SK-N-SH (cell line): ENCODE measurements around the gene TEKT5. TPM values are rescaled to one million over a fixed set of nuclear protein-coding genes. Genes with fewer than 3 reads are reported as not detected.

Source experiments
- CTCF ChIA-PET: fragments of 300-600, 350-600 bp; formaldehyde crosslinking; extraction: SDS; loops from one replicate; lab custom pipeline; 2021; lab: Yijun Ruan, JAX
- POLR2A ChIA-PET: fragments of 350-600 bp; sonication (Branson Sonifier 250); formaldehyde crosslinking; extraction: SDS; loops from one replicate; lab custom pipeline; 2020; ENCODE audit warnings: antibody characterized with exemption, inconsistent platforms; lab: Yijun Ruan, JAX
- DNase-seq: peaks from one replicate; pipeline ENCODE4 v3.0.0; 2012
- H2AFZ ChIP-seq: fragments of 200-600 bp; sonication (generic); 2 replicates; pipeline ENCODE4 v1.8.1; 2016; ENCODE audit warnings: antibody characterized with exemption, mild to moderate bottlenecking, low read depth
- H3F3A ChIP-seq: fragments of 200-600 bp; sonication (generic); replicated peaks from 2 replicates; pipeline ENCODE3; 2016; ENCODE audit warnings: antibody characterized with exemption, mild to moderate bottlenecking; ENCODE audit not compliant: insufficient read depth
- H3K27ac ChIP-seq, 2 experiments: fragments of 200-500 bp in 1 of 2; fragments of 200-600 bp in 1 of 2; sonication (Bioruptor generic) in 1 of 2; sonication (generic), shearing (Covaris generic) in 1 of 2; 2 replicates each; pipeline versions ENCODE4 v1.5.1 to v1.6.1; 2014 to 2016; ENCODE audit warnings: low read depth in 2 of 2, inconsistent platforms in 1 of 2, low read length in 1 of 2, mild to moderate bottlenecking in 1 of 2, mixed read lengths in 1 of 2
- H3K27me3 ChIP-seq: fragments of 200-600 bp; sonication (generic), shearing (Covaris generic); 2 replicates; pipeline ENCODE4 v1.6.1; 2016; ENCODE audit warnings: mixed run types; ENCODE audit not compliant: insufficient read depth
- H3K36me3 ChIP-seq, 2 experiments: fragments of 200-500 bp in 1 of 2; fragments of 200-600 bp in 1 of 2; sonication (Bioruptor generic) in 1 of 2; sonication (generic) in 1 of 2; replicated peaks in 1 of 2; 2 replicates each; pipeline versions ENCODE3 to v1.5.1; 2014 to 2016; ENCODE audit warnings: low read length in 1 of 2, mild to moderate bottlenecking in 1 of 2; ENCODE audit not compliant: insufficient read depth in 2 of 2, control insufficient read depth in 1 of 2
- H3K4me1 ChIP-seq, 2 experiments: fragments of 200-500 bp in 1 of 2; fragments of 200-600 bp in 1 of 2; sonication (Bioruptor generic) in 1 of 2; sonication (generic), shearing (Covaris generic) in 1 of 2; 2 replicates each; pipeline versions ENCODE4 v1.5.1 to v1.6.1; 2014 to 2016; ENCODE audit warnings: low read depth in 1 of 2, low read length in 1 of 2, mixed run types in 1 of 2; ENCODE audit not compliant: insufficient read depth in 2 of 2, control insufficient read depth in 1 of 2
- H3K4me2 ChIP-seq: fragments of 200-600 bp; sonication (generic), shearing (Covaris generic); 2 replicates; pipeline ENCODE4 v1.6.1; 2017; ENCODE audit warnings: mixed run types
- H3K4me3 ChIP-seq, 2 experiments: fragments of 200-500 bp in 1 of 2; fragments of 200-600 bp in 1 of 2; sonication (Bioruptor generic) in 1 of 2; sonication (generic), shearing (Covaris generic) in 1 of 2; 2 replicates each; pipeline versions ENCODE4 v1.5.1 to v1.8.1; 2014 to 2016; ENCODE audit warnings: low read depth in 2 of 2, inconsistent platforms in 1 of 2, low read length in 1 of 2, mild to moderate bottlenecking in 1 of 2, mixed read lengths in 1 of 2, moderate library complexity in 1 of 2
- H3K79me2 ChIP-seq: fragments of 200-600 bp; sonication (generic); 2 replicates; pipeline ENCODE4 v1.8.1; 2017; ENCODE audit warnings: mild to moderate bottlenecking; ENCODE audit not compliant: insufficient read depth
- H3K9ac ChIP-seq: fragments of 200-600 bp; sonication (generic); 2 replicates; pipeline ENCODE4 v1.6.1; 2017; ENCODE audit warnings: mixed run types
- H3K9me2 ChIP-seq: fragments of 200-600 bp; sonication (generic); 2 replicates; pipeline ENCODE4 v1.6.1; 2017; ENCODE audit warnings: mixed run types
- H3K9me3 ChIP-seq: fragments of 200-600 bp; sonication (generic); 2 replicates; pipeline ENCODE4 v1.6.1; 2017; ENCODE audit warnings: mixed run types, mild to moderate bottlenecking, moderate library complexity
- H4K20me1 ChIP-seq: fragments of 200-600 bp; sonication (generic); 2 replicates; pipeline ENCODE4 v1.6.1; 2017; ENCODE audit warnings: mild to moderate bottlenecking, mixed run types; ENCODE audit not compliant: insufficient read depth
- FOSL2 ChIP-seq: IDR thresholded peaks from 2 replicates; pipeline ENCODE4 v1.4.0; 2012; ENCODE audit warnings: low read depth, mild to moderate bottlenecking, moderate library complexity, borderline replicate concordance
- GATA2 ChIP-seq: sonication (generic); formaldehyde crosslinking; IDR thresholded peaks from 2 replicates; pipeline ENCODE4 v1.5.0; 2020; ENCODE audit warnings: mild to moderate bottlenecking, missing genetic modification reagents
- IRF3 ChIP-seq: fragments of 150-350 bp; IDR thresholded peaks from 2 replicates; pipeline ENCODE4 v1.6.1; 2016; ENCODE audit warnings: mild to moderate bottlenecking, low read depth, low read length
- JUND ChIP-seq: IDR thresholded peaks from 2 replicates; pipeline ENCODE4 v1.4.0; 2012
- MEF2A ChIP-seq: IDR thresholded peaks from 2 replicates; pipeline ENCODE4 v1.4.0; 2012; ENCODE audit warnings: low read depth, borderline replicate concordance
- NFIC ChIP-seq: IDR thresholded peaks from 2 replicates; pipeline ENCODE4 v1.4.0; 2012; ENCODE audit warnings: borderline replicate concordance
- NRF1 ChIP-seq: IDR thresholded peaks from 2 replicates; pipeline ENCODE4 v1.6.1; 2012; ENCODE audit warnings: low read depth, mild to moderate bottlenecking, low read length
- RCOR1 ChIP-seq: fragments of 150-350 bp; IDR thresholded peaks from 2 replicates; pipeline ENCODE4 v1.6.1; 2017; ENCODE audit warnings: antibody characterized with exemption, low read length
- RFX5 ChIP-seq: IDR thresholded peaks from 2 replicates; pipeline ENCODE4 v1.6.1; 2012; ENCODE audit warnings: mild to moderate bottlenecking, improper control_type of control experiment, low read length
- TCF12 ChIP-seq: IDR thresholded peaks from 2 replicates; pipeline ENCODE4 v1.4.0; 2012
- YY1 ChIP-seq: IDR thresholded peaks from 2 replicates; pipeline ENCODE4 v1.4.0; 2012; ENCODE audit warnings: low read depth, mild to moderate bottlenecking
- ZBTB33 ChIP-seq: IDR thresholded peaks from 2 replicates; pipeline ENCODE4 v1.4.0; 2012; ENCODE audit warnings: low read depth, borderline replicate concordance
- WGBS: methylation state at CpG from one replicate; pipeline ENCODE4 v1.1.6; 2017; ENCODE audit warnings: low lambda C conversion rate; 5-methylcytosine and 5-hydroxymethylcytosine counted together
- polyA plus RNA-seq, 3 experiments: library from polyadenylated mRNA; depleted of rRNA; stranded (reverse); fragments of >200 nt; gene quantifications; 2 replicates each; pipeline ENCODE4 v1.2.3, GENCODE V29; 2012
- TF ChIP-seq, protein P1 (sequence below): IDR thresholded peaks from 2 replicates; pipeline ENCODE4 v1.4.0; 2012; ENCODE audit warnings: low read depth
- TF ChIP-seq, protein P2 (sequence below): fragments of 150-350 bp; IDR thresholded peaks from 2 replicates; pipeline ENCODE4 v1.6.1; 2017; ENCODE audit warnings: antibody characterized with exemption, low read length, low read depth, borderline replicate concordance
- TF ChIP-seq, protein P3 (sequence below): IDR thresholded peaks from 2 replicates; pipeline ENCODE4; 2012

Gene TEKT5
- polyA plus RNA-seq, 1 of the 3 experiments (the other 2 are of a cell fraction) = not detected

- no peaks in the 10 kb centered on the region for H3K79me2 ChIP-seq
- H3K9me2 ChIP-seq = no peaks in the 10 kb centered on the region
- peak overlapping the region; percentile 24; the same call in 1 of the 2 replicates for H3K4me2 ChIP-seq
- no peak overlapping the region for H2AFZ ChIP-seq
- DNase-seq = no peak
- CTCF ChIA-PET = interaction anchor here (0.6 to 1.6 kb wide), 2 partner anchors 214 to 216 kb away, joined by 3 to 4 read pairs; no protein-coding TSS in a partner anchor
- TF ChIP-seq JUND (peak; percentile 43), NFIC (peak; percentile 56), TCF12 (peak; percentile 18; the same call in 1 of the 2 replicates), MEF2A (no peak), FOSL2 (peak; percentile 67)
- TF ChIP-seq, protein P1, sequence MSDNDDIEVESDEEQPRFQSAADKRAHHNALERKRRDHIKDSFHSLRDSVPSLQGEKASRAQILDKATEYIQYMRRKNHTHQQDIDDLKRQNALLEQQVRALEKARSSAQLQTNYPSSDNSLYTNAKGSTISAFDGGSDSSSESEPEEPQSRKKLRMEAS = peak; percentile 36; the same call in 1 of the 2 replicates
- TF ChIP-seq, all 33 proteins: peak for 5
- peaks cover 0 to 8% of the 10 kb centered on the region in 2 experiments; a peak in 1 of 4 replicates for H3K4me1 ChIP-seq
- no peaks in the 10 kb centered on the region for H3K27me3 ChIP-seq
- H3K9ac ChIP-seq = no peak overlapping the region
- POLR2A ChIA-PET = no interaction called here
- H4K20me1 ChIP-seq = no peaks in the 10 kb centered on the region
- 57% methylated on average over 19 of the region's 19 CpGs for WGBS
- H3K9me3 ChIP-seq = no peaks in the 10 kb centered on the region
- H3K4me3 ChIP-seq = no peak overlapping the region
- no peaks in the 10 kb centered on the region for H3F3A ChIP-seq
- no peaks in the 10 kb centered on the region for H3K36me3 ChIP-seq
- H3K27ac ChIP-seq = no peak overlapping the region
Measured at GRCh38 chr16:10729104-10730048, 34.6 kb upstream of the TEKT5 start.

GRCh38 chr16:10728003-10728887 lies 33.5 kb upstream of the TEKT5 start:
- Histone ChIP-seq H3K4me1 (peaks cover 0 to 8% of the 10 kb centered on the region in 2 experiments; a peak in 1 of 4 replicates), H3K36me3 (no peaks in the 10 kb centered on the region), H3K9me2 (no peaks in the 10 kb centered on the region), H4K20me1 (no peaks in the 10 kb centered on the region), H3K4me2 (no peak overlapping the region), H3K4me3 (no peak overlapping the region), H3F3A (no peaks in the 10 kb centered on the region), H3K9me3 (no peaks in the 10 kb centered on the region), H2AFZ (no peak overlapping the region)
- 70% methylated on average over 14 of the region's 16 CpGs for WGBS
- CTCF ChIA-PET = interaction anchor here (0.6 to 1.6 kb wide), 3 partner anchors 9 to 215 kb away, joined by 3 to 4 read pairs (median 3); no protein-coding TSS in a partner anchor
- TF ChIP-seq MEF2A (no peak), RFX5 (no peak), NRF1 (no peak), RCOR1 (no peak), TCF12 (no peak), GATA2 (CRISPR knock-in tag) (no peak), ZBTB33 (no peak), NFIC (no peak), FOSL2 (no peak), IRF3 (no peak), YY1 (no peak)
- TF ChIP-seq, protein P2, sequence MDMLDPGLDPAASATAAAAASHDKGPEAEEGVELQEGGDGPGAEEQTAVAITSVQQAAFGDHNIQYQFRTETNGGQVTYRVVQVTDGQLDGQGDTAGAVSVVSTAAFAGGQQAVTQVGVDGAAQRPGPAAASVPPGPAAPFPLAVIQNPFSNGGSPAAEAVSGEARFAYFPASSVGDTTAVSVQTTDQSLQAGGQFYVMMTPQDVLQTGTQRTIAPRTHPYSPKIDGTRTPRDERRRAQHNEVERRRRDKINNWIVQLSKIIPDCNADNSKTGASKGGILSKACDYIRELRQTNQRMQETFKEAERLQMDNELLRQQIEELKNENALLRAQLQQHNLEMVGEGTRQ = no peak
- TF ChIP-seq, protein P3, sequence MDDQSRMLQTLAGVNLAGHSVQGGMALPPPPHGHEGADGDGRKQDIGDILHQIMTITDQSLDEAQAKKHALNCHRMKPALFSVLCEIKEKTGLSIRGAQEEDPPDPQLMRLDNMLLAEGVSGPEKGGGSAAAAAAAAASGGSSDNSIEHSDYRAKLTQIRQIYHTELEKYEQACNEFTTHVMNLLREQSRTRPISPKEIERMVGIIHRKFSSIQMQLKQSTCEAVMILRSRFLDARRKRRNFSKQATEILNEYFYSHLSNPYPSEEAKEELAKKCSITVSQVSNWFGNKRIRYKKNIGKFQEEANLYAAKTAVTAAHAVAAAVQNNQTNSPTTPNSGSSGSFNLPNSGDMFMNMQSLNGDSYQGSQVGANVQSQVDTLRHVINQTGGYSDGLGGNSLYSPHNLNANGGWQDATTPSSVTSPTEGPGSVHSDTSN = no peak
- TF ChIP-seq, all 33 proteins: peak for 0
- H3K27ac ChIP-seq = no peak overlapping the region; a peak in 1 of 4 replicates
- DNase-seq = no peak
- no peak overlapping the region for H3K9ac ChIP-seq
- no peaks in the 10 kb centered on the region for H3K79me2 ChIP-seq
- POLR2A ChIA-PET = no interaction called here
- H3K27me3 ChIP-seq = no peaks in the 10 kb centered on the region
